Memory B cell (primary cell): Measurements from ENCODE around the gene TFAP2E.

Experiments used
- ATAC-seq: fragments of 150-1000 bp; cut with Tn5 transposase; 2 replicates; pipeline ENCODE4 v1.10.0; 2021; ENCODE audit warnings: low read depth, mild to moderate bottlenecking, moderate library complexity
- DNase-seq, 2 donors: peaks; one replicate each; pipeline ENCODE4 v3.0.0; 2022; ENCODE audit warnings: low spot score in 2 of 2
- H3K27ac Mint-ChIP-seq: one replicate; pipeline ENCODE4 v1.8.0; 2022; ENCODE audit warnings: mild to moderate bottlenecking, moderate library complexity, mixed read lengths
- H3K27me3 Mint-ChIP-seq: one replicate; pipeline ENCODE4 v1.8.0; 2022; ENCODE audit warnings: mixed read lengths
- H3K36me3 Mint-ChIP-seq: one replicate; pipeline ENCODE4 v1.8.0; 2022; ENCODE audit warnings: mild to moderate bottlenecking, mixed read lengths
- H3K4me1 Mint-ChIP-seq: one replicate; pipeline ENCODE4 v1.8.0; 2022; ENCODE audit warnings: mixed read lengths
- H3K4me3 Mint-ChIP-seq: one replicate; pipeline ENCODE4 v1.8.0; 2022; ENCODE audit warnings: mild to moderate bottlenecking, moderate library complexity, mixed read lengths
- H3K9me3 Mint-ChIP-seq: one replicate; pipeline ENCODE4 v1.8.0; 2022; ENCODE audit warnings: mixed read lengths

The TFAP2E gene

DNA sequence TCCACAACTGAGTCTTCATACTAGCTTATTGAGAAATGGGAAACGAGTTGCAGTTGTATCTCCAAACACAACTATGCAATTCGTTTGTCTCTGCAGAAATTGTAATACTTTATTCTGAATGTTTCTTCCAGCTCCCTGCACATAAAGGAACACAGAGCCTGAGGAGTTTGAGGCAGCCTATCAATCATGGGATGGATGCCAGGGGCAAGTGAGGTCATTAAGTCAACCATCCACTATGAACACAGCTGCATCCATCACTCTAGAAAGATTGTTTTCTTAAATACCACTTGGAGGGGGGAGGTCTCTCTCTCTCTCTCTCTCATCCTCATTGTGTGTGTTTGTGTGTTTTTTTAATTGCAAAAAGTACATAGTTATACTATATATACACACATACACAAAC lies 71.1 kb downstream of the TFAP2E start:
- Mint-ChIP-seq H3K4me1 (peaks cover 9% of the 10 kb centered on the region), H3K4me3 (no peak overlapping the region), H3K36me3 (no peaks in the 10 kb centered on the region), H3K9me3 (no peaks in the 10 kb centered on the region), H3K27ac (no peak overlapping the region), H3K27me3 (peaks cover 7% of the 10 kb centered on the region)
- ATAC-seq (no peak), DNase-seq (no peak)
